GM23248 (cell line): ENCODE measurements around the gene RNF8. TPM values are rescaled to one million over a fixed set of nuclear protein-coding genes. Genes with fewer than 3 reads are reported as not detected.

Experiments used
- DNase-seq: peaks from one replicate; pipeline ENCODE4 v3.0.0-alpha.2; 2015
- H2AFZ ChIP-seq: fragments of 200-600 bp; sonication (generic); 2 replicates; pipeline ENCODE4 v1.6.1; 2016; ENCODE audit warnings: antibody characterized with exemption
- H3F3A ChIP-seq: fragments of 200-600 bp; sonication (generic); 2 replicates; pipeline ENCODE4 v1.6.1; 2016; ENCODE audit warnings: mild to moderate bottlenecking, antibody characterized with exemption, mixed run types; ENCODE audit not compliant: insufficient read depth
- H3K27ac ChIP-seq: fragments of 200-600 bp; sonication (generic); 2 replicates; pipeline ENCODE4 v1.5.1; 2016; ENCODE audit warnings: mild to moderate bottlenecking
- H3K27me3 ChIP-seq: fragments of 200-600 bp; sonication (generic); replicated peaks from 2 replicates; pipeline ENCODE4 v1.6.1; 2016; ENCODE audit warnings: mild to moderate bottlenecking; ENCODE audit not compliant: insufficient read depth
- H3K36me3 ChIP-seq: fragments of 200-600 bp; sonication (generic); 2 replicates; pipeline ENCODE4 v1.6.1; 2016; ENCODE audit warnings: low read depth, mild to moderate bottlenecking
- H3K4me1 ChIP-seq: fragments of 200-600 bp; sonication (generic); 2 replicates; pipeline ENCODE4 v1.6.1; 2016; ENCODE audit warnings: mild to moderate bottlenecking; ENCODE audit not compliant: insufficient read depth
- H3K4me2 ChIP-seq: fragments of 200-600 bp; sonication (generic); one replicate; pipeline ENCODE4 v1.6.1; 2016; ENCODE audit warnings: mild to moderate bottlenecking; ENCODE audit not compliant: unreplicated experiment
- H3K4me3 ChIP-seq: fragments of 200-600 bp; sonication (generic); 2 replicates; pipeline ENCODE4 v1.5.1; 2016; ENCODE audit warnings: mild to moderate bottlenecking
- H3K79me2 ChIP-seq: fragments of 200-600 bp; sonication (generic); 2 replicates; pipeline ENCODE4 v1.6.1; 2016; ENCODE audit warnings: mild to moderate bottlenecking; ENCODE audit not compliant: insufficient read depth
- H3K9ac ChIP-seq: fragments of 200-600 bp; sonication (generic); 2 replicates; pipeline ENCODE4 v1.6.1; 2016; ENCODE audit warnings: mild to moderate bottlenecking
- H3K9me2 ChIP-seq: fragments of 200-600 bp; sonication (generic); 2 replicates; pipeline ENCODE4 v1.6.1; 2016; ENCODE audit warnings: mixed run types, mild to moderate bottlenecking, moderate library complexity; ENCODE audit not compliant: insufficient read depth
- H3K9me3 ChIP-seq: fragments of 200-600 bp; sonication (generic); one replicate; pipeline ENCODE4 v1.6.1; 2017; ENCODE audit warnings: low read depth
- H4K20me1 ChIP-seq: fragments of 200-600 bp; sonication (generic); 2 replicates; pipeline ENCODE4 v1.6.0; 2016; ENCODE audit not compliant: insufficient read depth
- EZH2 ChIP-seq: fragments of 200-600 bp; sonication (generic); IDR thresholded peaks from 2 replicates; pipeline ENCODE4 v1.6.1; 2018; ENCODE audit warnings: antibody characterized with exemption, mild to moderate bottlenecking; ENCODE audit not compliant: insufficient read depth, poor library complexity, severe bottlenecking
- EZH2phosphoT487 ChIP-seq: fragments of 200-600 bp; sonication (generic); IDR thresholded peaks from 2 replicates; pipeline ENCODE4 v1.6.1; 2018; ENCODE audit warnings: antibody characterized with exemption, moderate library complexity, mild to moderate bottlenecking, low read depth; ENCODE audit not compliant: insufficient read depth
- whole genome bisulfite sequencing, 2 experiments: methylation state at CpG; one replicate each; pipeline ENCODE4 v1.1.6; 2015 to 2017; ENCODE audit warnings: low lambda C conversion rate in 2 of 2, low coverage in 1 of 2; ENCODE audit errors: missing lambda C conversion rate in 2 of 2; 5-methylcytosine and 5-hydroxymethylcytosine counted together
- in situ Hi-C: fragments of 300-500 bp; cut with MboI; formaldehyde crosslinking; loops from 2 replicates; pipeline ENCODE4 v1.15.0; 2020
- polyA plus RNA-seq: library from polyadenylated mRNA; unstranded; fragments of >200 nt; fragmentation: Nextera tagmentation; extraction: Ambion mirVana; gene quantifications from 2 replicates; pipeline ENCODE4 v1.2.1, GENCODE V29; 2016
- total RNA-seq: library from RNA; depleted of rRNA; stranded (reverse); fragments of >200 nt; shearing (Covaris generic); gene quantifications from 2 replicates; pipeline ENCODE4 v1.2.3, GENCODE V29; 2014

The RNF8 gene
- total and polyA plus RNA-seq, 2 experiments from 2014 or later: 19.3 to 34.2 TPM

DNA sequence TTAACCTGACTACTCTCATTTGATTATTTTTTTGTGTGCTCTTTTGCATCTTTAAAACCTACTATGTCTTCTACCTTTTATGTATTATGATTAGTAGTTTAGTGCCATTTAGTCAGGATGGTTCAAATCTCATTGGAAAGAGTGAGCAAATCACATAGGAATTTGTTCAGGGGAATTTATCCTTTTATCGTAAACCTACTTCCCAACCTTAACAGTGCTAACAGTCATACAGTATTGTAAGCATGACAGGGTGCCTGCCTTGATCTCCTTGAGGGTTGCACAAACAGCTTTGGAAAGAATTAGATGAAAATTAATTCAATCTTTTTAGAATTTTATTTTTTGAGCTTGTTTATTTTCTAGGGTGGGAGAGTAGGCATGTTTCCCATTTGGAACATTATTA lies 18.3 kb downstream of the RNF8 start:
- no peak overlapping the region for H3K27ac ChIP-seq
- peaks cover 7% of the 10 kb centered on the region; the same call in 1 of the 2 replicates for H3F3A ChIP-seq
- H3K9me3 ChIP-seq: no peaks in the 10 kb centered on the region
- H3K4me1 ChIP-seq: peaks cover 14% of the 10 kb centered on the region
- 93 to 97% methylated on average over 1 of the region's 1 CpG for WGBS, 2 experiments
- no peaks in the 10 kb centered on the region for H4K20me1 ChIP-seq
- TF ChIP-seq EZH2phosphoT487: no peak
- no peak for TF ChIP-seq EZH2
- H3K9me2 ChIP-seq: no peaks in the 10 kb centered on the region
- no peak overlapping the region for H3K4me2 ChIP-seq
- H3K79me2 ChIP-seq: 0 out of 2 replicates have a peak, but pooled peaks cover 7% of the 10 kb centered on the region
- DNase-seq: no peak
- no peaks in the 10 kb centered on the region for H3K27me3 ChIP-seq
- peaks cover 6% of the 10 kb centered on the region; the same call in 1 of the 2 replicates for H3K36me3 ChIP-seq
- H2AFZ ChIP-seq: no peak overlapping the region
- H3K4me3 ChIP-seq: no peak overlapping the region
- no peak overlapping the region for H3K9ac ChIP-seq
- in situ Hi-C loops: no loop called here

DNA sequence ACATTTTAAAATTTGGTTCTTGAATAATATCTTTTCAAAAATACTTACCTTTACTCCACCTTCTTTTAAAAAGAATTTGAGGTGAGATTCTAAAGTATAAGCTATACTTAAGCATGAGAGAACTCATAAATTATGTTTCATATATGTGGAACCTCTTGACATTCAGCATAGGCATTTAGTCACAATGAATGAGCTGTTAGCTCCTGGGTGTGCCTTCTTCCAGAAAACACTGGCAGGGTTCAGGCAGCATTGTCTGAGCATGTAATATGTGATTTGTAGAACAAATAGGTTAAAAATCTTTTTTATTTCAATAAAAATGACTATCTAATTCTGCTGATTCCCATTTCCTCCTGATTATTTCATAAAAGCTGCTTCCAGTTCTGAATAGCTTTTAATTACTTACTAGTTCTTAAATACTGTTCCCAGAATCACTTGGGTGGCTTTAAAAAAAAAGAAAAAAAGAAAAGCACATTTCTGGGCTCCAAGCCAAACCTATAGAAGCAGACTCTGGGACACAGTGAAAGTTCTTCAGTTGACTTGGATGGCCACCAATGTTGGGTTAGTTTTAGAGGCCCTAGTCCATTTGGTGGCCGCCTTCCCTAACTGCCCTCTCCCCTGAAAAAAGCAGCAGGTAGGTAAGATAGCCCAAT lies 20.2 kb downstream of the RNF8 start:
- DNase-seq: peak; percentile 25
- H2AFZ ChIP-seq: no peak overlapping the region
- WGBS, 2 experiments: 97 to 100% methylated on average over 1 of the region's 1 CpG
- peaks cover 7% of the 10 kb centered on the region; the same call in 1 of the 2 replicates for H3F3A ChIP-seq
- H3K4me1 ChIP-seq: peaks cover 14% of the 10 kb centered on the region
- H3K79me2 ChIP-seq: 0 out of 2 replicates have a peak, but pooled peaks cover 7% of the 10 kb centered on the region
- H3K9me3 ChIP-seq: no peaks in the 10 kb centered on the region
- H3K36me3 ChIP-seq: peaks cover 20% of the 10 kb centered on the region; the same call in 1 of the 2 replicates
- H3K27ac ChIP-seq: no peak overlapping the region
- no peak overlapping the region for H3K9ac ChIP-seq
- no peaks in the 10 kb centered on the region for H4K20me1 ChIP-seq
- H3K9me2 ChIP-seq: no peaks in the 10 kb centered on the region
- no peak overlapping the region for H3K4me3 ChIP-seq
- in situ Hi-C loops: no loop called here
- TF ChIP-seq EZH2phosphoT487 (no peak), EZH2 (no peak)
- H3K4me2 ChIP-seq: no peak overlapping the region
- no peaks in the 10 kb centered on the region for H3K27me3 ChIP-seq

DNA sequence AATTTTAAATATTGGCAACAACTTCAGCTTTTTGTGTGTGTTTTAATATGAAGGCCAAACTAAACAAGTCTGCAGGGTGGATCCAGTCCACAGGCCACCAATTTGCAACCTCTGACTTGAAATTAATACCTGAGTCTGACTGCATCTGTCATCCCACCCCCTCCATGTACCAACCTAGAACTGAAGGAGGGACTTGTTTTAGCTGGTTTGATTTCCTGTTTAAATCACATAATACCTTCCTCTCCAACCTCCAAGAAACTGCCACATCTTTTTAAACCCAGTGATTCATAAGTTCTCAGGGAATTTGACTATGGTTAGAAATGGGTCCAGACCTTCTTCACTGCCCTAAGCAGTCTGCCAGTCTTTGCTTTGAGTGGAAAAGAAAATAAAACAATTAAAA lies 21.6 kb downstream of the RNF8 start:
- Histone ChIP-seq H4K20me1 (no peaks in the 10 kb centered on the region), H3K4me1 (peaks cover under 1% of the 10 kb centered on the region; the same call in 1 of the 2 replicates), H2AFZ (no peak overlapping the region), H3K9ac (no peak overlapping the region), H3K79me2 (0 out of 2 replicates have a peak, but pooled peaks cover 6% of the 10 kb centered on the region), H3K27ac (no peak overlapping the region), H3K4me3 (no peak overlapping the region), H3F3A (no peaks in the 10 kb centered on the region), H3K27me3 (no peaks in the 10 kb centered on the region), H3K36me3 (peaks cover 28% of the 10 kb centered on the region; the same call in 1 of the 2 replicates), H3K9me3 (no peaks in the 10 kb centered on the region), H3K9me2 (no peaks in the 10 kb centered on the region), H3K4me2 (no peak overlapping the region)
- DNase-seq: no peak
- TF ChIP-seq EZH2phosphoT487 (no peak), EZH2 (no peak)
- in situ Hi-C loops: no loop called here

DNA sequence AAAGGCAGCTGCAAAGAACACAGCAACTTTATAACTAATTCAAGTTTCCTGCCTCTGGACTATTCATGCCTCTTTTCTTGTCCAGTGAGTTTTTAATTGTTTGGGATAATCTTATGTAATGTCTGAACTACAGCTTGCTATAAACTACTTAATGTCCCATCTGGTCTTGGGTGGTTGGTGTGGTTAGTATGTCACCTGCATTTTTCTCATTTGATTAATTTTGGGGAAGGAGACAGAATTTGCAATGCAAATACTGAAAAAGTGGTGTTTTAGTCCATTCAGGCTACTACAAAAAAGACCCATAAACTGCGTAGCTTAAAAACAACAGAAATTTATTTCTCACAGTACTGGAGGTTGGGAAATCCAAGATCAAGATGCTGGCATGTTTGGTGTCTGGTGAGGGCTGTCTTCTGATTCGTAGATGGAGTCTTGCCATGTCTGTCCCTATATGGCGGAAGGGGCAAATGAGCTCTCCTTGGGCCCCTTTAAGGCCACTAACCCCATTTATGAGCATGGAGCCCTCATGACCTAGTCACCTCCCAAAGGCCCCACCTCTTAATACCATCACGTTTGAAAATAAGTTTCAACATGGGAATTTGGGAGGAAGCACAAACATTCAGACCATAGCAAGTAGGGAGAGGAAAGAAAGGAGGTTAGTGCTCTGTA lies 22.4 kb downstream of the RNF8 start:
- 75% methylated on average over 4 of the region's 4 CpGs for WGBS, 2 experiments
- no peak overlapping the region for H3K4me3 ChIP-seq
- H3K4me1 ChIP-seq: no peaks in the 10 kb centered on the region
- TF ChIP-seq EZH2: no peak
- TF ChIP-seq EZH2phosphoT487: no peak
- no peak for DNase-seq
- no peaks in the 10 kb centered on the region for H3K79me2 ChIP-seq
- no peak overlapping the region for H3K9ac ChIP-seq
- H3K27ac ChIP-seq: no peak overlapping the region
- H3F3A ChIP-seq: no peaks in the 10 kb centered on the region
- H2AFZ ChIP-seq: no peak overlapping the region
- H3K4me2 ChIP-seq: no peak overlapping the region
- no peaks in the 10 kb centered on the region for H3K9me2 ChIP-seq
- in situ Hi-C loops: no loop called here
- no peaks in the 10 kb centered on the region for H4K20me1 ChIP-seq
- H3K36me3 ChIP-seq: peaks cover 30% of the 10 kb centered on the region; the same call in 1 of the 2 replicates
- no peaks in the 10 kb centered on the region for H3K9me3 ChIP-seq
- no peaks in the 10 kb centered on the region for H3K27me3 ChIP-seq
